ENCODE data around the gene RSRP1. TPM values are rescaled to one million over a fixed set of nuclear protein-coding genes. Genes with fewer than 3 reads are reported as not detected.

The RSRP1 gene
- total and polyA plus RNA-seq, 2 of the 4 experiments (the other 2 are of a cell fraction) = 71.0 TPM

DNA sequence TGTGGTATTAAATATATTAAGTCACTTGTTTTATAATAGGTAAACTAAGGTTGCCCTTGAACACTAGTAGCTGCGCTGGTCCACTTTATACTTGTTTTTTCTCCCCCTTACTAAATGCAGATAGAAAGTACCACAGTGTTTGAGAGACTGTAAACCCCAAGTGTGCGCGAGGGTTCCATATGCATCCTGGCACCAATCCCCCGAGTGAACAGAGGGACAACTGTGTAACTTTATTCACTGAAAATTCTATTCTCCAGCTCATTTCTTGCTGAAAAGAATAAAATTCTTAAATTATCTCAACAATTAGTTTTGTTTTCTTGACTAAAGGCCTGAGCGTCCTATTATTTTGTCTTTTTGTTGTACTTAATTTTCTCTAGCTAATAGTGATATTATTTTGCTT lies 1.9 kb downstream of the RSRP1 start:
- Histone ChIP-seq H2BK15ac (ENCODE audit: low read depth, low read length) (no peak overlapping the region), H3K27ac (ENCODE audit: insufficient read depth, low read length) (no peak overlapping the region), H4K20me1 (ENCODE audit: insufficient read depth, low read length) (peaks cover 34% of the 10 kb centered on the region), H3K4me3 (ENCODE audit: insufficient read depth, low read depth, low read length) (no peak overlapping the region), H3K23ac (ENCODE audit: low read depth, low read length) (peak overlapping the region; percentile 72; the same call in 1 of the 2 replicates), H2BK20ac (ENCODE audit: low read depth, low read length) (no peak overlapping the region), H3K4ac (ENCODE audit: low read depth, low read length) (no peak overlapping the region), H3K27me3 (ENCODE audit: control insufficient read depth, insufficient read depth, low read length) (no peaks in the 10 kb centered on the region), H3K9me3 (ENCODE audit: control insufficient read depth, insufficient read depth, low read length) (no peaks in the 10 kb centered on the region), H3K9me1 (ENCODE audit: insufficient read depth, low read length) (no peaks in the 10 kb centered on the region), H4K91ac (ENCODE audit: insufficient read depth, low read depth, low read length) (no peak overlapping the region), H4K8ac (ENCODE audit: low read depth in 2 of 2, low read length in 2 of 2) (no peak overlapping the region), H3K79me1 (ENCODE audit: low read depth in 1 of 2, low read length in 2 of 2) (peaks cover 9 to 41% of the 10 kb centered on the region in 2 experiments), H3K4me2 (ENCODE audit: low read depth, low read length) (peak overlapping the region; percentile 96), H2BK120ac (ENCODE audit: low read depth, low read length) (no peak overlapping the region), H3K14ac (replicated peaks; ENCODE audit: low read depth, low read length) (no peak overlapping the region), H3K56ac (ENCODE audit: extremely low read depth, insufficient read depth, low read length) (no peak overlapping the region), H3K4me1 (ENCODE audit: control insufficient read depth, insufficient read depth, low read length) (peaks cover 4% of the 10 kb centered on the region; the same call in 1 of the 2 replicates), H2AFZ (replicated peaks; ENCODE audit: low read length, poor library complexity) (no peak overlapping the region), H2AK5ac (ENCODE audit: low read depth, low read length) (no peak overlapping the region), H2BK5ac (ENCODE audit: low read depth, low read length, poor library complexity, severe bottlenecking) (no peak overlapping the region), H2AK9ac (replicated peaks; ENCODE audit: low read depth, low read length, poor library complexity) (no peak overlapping the region), H3K36me3 (ENCODE audit: control insufficient read depth, insufficient read depth, low read length) (peaks cover 21% of the 10 kb centered on the region), H3K9ac (ENCODE audit: low read depth, low read length) (no peak overlapping the region), H4K5ac (ENCODE audit: low read depth, low read length) (no peak overlapping the region), H3K18ac (ENCODE audit: low read depth, low read length) (no peak overlapping the region)
- TF ChIP-seq MXI1 (IDR thresholded peaks at IDR 0.05; ENCODE audit: borderline replicate concordance, low read depth, low read length) (no peak), BHLHE40 (IDR thresholded peaks at IDR 0.05; ENCODE audit: low read depth, low read length) (no peak), POLR2A (IDR thresholded peaks at IDR 0.05; ENCODE audit: low read depth, low read length) (no peak)
- DNase-seq (no peak), ATAC-seq (ENCODE audit: low read depth) (no peak)
- POLR2A ChIA-PET (ENCODE audit: unreplicated experiment) = no interaction called here
- in situ Hi-C loops (cut with MboI; ENCODE audit: low sequenced_read_pairs) (loop anchor here (25.0 kb wide), 1 partner anchor 567 kb away; the partner anchor contains the start of genes MTFR1L and SELENON), dilution Hi-C loops (cut with HindIII; ENCODE audit: low sequenced_read_pairs, unreplicated experiment) (no loop called here), intact Hi-C loops (cut with micrococcal nuclease) (loop anchor here (5.0 to 10.0 kb wide), 2 partner anchors 97 to 569 kb away; partner anchors contain the start of gene MTFR1L)
- WGBS, 2 experiments (ENCODE audit: extremely low coverage in 2 of 2, insufficient read length in 1 of 2) = no CpG with 5 or more reads among the region's 5 CpGs
- no TSS peak for BruUV-seq (replicated peaks)
- CTCF ChIA-PET = no interaction called here
